NCI-H2081 treated with DMSO at 0.1 percent for 48 hours (cell line): ENCODE data around the gene OR1F1.
A peak's percentile ranks its signal among the peaks of the same experiment; 100 is the strongest.
"Not testable (repeated sequence)": the region's sequence is repeated elsewhere in the genome, so short reads cannot be mapped to it uniquely, and the experiment has no call there.

ENCODE experiments used
- DNase-seq: peaks from one replicate; lab custom pipeline; 2025; lab: John Stamatoyannopoulos, UW

The OR1F1 gene

GRCh38 chr16:3150346-3151218 lies 37.4 kb upstream of the OR1F1 start:
- DNase-seq = peak; percentile 89

DNA sequence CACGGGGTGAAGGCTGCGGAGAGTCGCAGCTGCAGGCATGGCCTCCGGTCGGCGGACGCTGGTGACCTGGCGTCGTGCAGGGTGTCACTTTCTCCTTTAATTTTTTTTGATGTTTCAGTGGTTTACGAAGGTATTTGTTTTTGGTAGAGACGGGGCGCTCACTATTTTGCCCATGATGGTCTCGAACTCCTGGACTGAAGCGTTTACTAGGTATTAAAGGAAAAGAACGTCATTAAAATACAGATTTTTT lies 36.1 kb upstream of the OR1F1 start:
- DNase-seq = no peak

- DNase-seq = peak; percentile 75
Observed at GRCh38 chr16:3152277-3152990, 35.6 kb upstream of the OR1F1 start.

DNA sequence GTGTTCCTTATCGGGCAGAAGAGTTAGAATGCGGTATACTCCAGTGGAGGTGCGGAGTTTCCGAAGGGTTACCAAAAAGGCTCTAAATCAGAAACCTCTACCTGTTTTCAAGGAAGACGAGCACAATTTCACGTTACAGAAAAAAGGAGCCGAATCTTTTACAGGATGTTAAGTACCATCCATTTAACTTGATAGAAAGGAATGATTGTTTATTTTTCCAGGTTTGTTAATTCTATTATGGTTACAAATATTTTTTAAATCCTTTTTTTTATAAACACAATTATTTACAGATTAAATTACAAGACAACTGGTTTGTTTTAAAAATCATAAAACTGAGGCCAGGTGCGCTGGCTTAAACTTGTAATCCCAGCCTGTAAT lies 35.0 kb upstream of the OR1F1 start:
- no peak for DNase-seq

DNA sequence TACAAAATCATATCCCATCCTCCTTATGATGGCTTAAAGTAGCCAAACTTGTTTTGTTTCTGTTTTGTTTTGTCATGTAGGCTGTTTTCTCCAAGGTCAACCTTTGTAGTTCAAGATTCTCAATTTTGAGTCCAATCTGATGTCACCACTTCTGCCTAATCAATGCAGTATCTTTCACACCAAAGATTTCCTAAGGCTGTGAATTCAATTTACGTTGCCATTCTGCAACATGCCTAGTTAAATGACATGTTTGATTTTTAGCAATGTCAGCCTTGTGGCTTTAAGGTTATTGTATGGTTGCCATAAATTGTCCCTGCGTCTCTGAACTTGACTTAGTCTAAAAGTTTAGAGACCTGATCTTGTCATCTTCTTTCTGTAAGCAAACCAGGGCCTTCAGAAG lies 32.8 kb upstream of the OR1F1 start:
- DNase-seq = no peak

DNA sequence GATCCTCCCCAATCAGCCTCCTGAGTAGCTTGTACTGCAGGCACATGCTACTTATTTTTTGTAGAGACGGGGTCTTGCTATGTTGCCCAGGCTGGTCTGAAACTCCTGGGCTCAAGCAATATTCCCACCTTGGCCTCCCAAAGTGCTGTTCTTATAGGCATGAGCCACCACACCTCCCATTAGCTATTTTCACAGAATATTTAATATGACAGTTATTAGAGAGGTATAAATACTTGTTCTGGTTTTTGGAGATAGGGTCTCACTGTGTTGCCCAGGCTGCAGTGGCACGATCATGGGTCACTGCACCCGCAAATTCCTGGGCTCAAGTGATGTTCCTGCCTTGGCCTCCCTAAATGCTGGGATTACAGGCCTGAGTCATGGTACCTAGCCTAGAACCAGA lies 32.0 kb upstream of the OR1F1 start:
- no peak for DNase-seq

DNA sequence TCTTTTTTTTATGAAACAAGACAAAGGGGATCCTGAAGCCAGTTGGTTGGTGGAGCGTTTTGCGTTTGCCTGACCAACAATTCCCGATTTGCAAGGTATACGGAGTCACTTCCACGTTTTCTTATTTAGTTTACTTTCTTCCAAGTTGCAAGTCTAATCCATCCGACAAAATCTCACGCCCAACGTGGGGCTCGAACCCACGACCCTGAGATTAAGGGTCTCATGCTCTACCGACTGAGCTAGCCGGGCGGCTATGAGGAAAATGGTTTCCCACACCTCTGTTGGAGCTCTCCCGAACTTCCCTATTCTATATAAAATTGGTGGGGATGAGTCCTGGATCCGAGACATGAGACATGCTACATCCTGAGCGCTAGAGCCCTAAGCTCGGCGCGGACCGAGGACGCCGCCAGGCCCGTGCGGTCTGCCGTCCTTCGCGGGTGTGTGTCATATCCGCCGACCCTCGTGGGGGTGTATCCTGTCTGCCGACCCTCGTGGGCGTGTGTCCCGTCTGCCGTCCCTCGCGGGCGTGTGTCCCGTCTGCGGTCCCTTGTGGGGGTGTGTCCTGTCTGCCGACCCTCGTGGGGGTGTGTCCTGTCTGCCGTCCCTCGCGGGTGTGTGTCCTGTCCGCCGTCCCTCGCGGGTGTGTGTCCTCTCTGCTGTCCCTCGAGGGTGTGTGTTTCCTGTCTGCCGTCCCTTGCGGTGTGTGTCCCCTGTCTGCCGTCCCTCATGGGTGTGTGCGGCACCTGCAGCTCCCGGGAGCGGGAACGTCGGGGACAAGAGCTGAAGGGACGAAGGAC lies 30.6 kb upstream of the OR1F1 start:
- peak; percentile 53 for DNase-seq

GRCh38 chr16:3158026-3158509 lies 29.9 kb upstream of the OR1F1 start:
- no peak for DNase-seq

GRCh38 chr16:3158510-3159314 lies 29.3 kb upstream of the OR1F1 start:
- DNase-seq = no peak

DNA sequence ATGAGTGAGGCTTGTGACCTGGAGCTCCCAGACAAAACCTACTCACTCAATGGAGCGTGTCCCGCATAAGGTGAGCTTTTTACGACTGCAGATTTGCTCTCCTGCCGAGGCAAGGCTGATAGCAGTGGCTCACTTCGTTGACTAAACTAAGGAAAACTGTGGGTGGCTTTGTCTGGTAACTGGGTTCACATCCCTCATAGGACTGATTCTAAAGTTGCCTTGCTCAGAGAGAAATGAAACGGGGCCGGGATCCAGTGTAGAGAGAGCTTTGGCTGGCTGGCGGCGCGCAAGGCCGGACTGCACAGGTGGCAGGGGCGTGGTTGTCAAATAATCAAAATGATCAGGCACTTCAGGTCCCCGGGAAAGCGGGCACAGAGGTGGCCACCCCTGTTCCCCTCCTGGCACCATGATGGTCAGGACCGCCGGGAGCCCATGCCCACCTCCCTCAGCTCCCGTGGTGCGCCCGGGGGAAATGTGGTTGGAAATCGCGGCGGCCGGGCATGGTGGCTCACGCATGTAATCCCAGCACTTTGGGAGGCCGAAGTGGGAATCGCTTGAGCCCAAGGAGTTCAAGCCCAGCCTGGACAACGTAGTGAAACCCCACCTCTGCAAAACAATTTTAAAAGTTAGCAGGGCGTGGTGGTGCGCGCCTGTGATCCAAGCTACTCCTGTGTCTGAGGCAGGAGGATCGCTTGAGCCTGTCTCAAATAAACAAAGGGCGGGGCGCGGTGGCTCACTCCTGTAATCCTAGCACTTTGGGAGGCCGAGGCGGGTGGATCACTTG lies 26.6 kb upstream of the OR1F1 start:
- DNase-seq = no peak

GRCh38 chr16:3164121-3164991 lies 23.6 kb upstream of the OR1F1 start:
- DNase-seq = no peak

- no peak for DNase-seq
Observed at GRCh38 chr16:3165111-3165822, 22.7 kb upstream of the OR1F1 start.

DNA sequence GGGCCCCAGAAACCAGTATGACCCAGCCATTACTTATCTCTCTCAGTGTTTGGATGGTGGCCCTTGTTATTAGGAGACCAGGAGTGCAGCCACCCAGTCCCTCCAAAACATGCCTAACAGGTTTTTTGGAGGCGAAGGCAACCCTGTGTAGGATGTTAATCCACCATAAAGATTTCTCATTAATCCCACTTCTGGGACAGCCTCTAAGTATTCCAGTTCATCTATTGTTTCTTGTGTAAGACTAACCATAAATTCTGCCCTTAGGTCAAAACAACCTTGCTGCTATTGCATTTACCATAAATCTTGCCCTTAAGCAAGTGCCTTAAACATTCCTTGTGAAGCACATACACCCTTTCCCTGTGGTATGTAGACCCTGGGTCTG lies 21.5 kb upstream of the OR1F1 start:
- no peak for DNase-seq

DNA sequence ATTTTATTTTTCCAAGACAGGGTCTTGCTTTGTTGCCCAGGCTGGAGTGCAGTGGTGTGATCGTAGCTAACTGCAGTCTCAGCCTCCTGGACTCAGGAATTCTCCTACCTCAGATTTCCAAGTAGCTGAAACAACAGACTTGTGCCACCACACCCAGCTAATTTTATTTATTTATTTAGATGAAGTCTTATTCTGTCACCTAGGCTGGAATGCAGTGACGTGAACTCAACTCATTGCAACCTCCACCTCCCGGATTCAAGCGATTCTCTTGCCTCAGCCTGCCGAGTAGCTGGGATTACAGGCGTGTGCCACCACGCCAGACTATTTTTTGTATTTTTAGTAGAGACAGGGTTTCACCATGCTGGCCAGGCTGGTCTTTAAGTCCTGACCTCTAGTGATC lies 19.3 kb upstream of the OR1F1 start:
- not testable (repeated sequence) for DNase-seq

DNA sequence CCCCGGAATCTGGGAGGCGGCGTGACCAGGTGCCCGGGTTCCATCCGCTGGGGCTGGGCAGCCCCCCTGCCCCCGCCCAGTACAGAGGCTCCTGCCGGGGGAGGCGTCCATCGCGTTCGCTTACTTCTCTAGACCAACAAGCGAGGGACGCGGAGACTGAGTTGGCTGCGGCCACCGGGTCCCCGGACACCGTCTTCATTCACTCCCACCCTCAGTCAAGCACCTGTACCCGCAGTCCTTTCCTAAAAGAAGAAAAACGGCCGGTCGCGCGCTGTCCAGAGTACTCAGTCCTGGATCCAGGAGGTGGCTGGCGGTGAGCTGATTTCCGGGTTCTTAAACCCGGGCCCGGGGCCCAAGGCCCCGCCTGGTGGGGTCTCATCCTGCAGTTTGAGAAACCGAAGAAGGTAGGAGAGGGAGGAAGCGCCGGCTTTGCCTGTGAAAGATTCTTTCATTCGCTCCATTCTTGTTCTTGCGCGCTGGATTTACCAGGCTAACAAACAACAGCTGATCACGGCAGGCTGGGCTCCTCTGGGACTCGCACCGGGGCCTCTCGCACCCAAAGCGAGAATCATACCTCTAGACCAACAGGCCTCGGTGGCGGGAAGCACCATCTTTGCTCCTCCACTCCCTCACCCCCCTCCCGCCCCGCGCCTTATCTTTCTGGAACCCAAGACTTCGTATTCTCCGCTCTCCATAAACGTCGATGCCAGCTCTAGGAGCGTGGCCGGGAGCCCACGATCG lies 17.4 kb upstream of the OR1F1 start:
- DNase-seq = no peak

GRCh38 chr16:3171181-3171854 lies 16.7 kb upstream of the OR1F1 start:
- no peak for DNase-seq

- no peak for DNase-seq
Observed at GRCh38 chr16:3171855-3172593, 16.0 kb upstream of the OR1F1 start.
